Pulmonary artery endothelial cell (primary cell): ENCODE results near the gene MST1. TPM values are rescaled to one million over a fixed set of nuclear protein-coding genes. Genes with fewer than 3 reads are reported as not detected.

Source experiments
- DNase-seq: peaks from one replicate; pipeline ENCODE4 v3.0.0-alpha.2; 2011; ENCODE audit warnings: low read depth, low spot score
- total RNA-seq: library from RNA; depleted of rRNA; stranded (reverse); fragments of >200 nt; gene quantifications from 2 replicates; pipeline ENCODE4 v1.2.3, GENCODE V29; 2014

Gene MST1
- total RNA-seq, 1 donor from 2014 or later, result 2.8 TPM

GRCh38 chr3:49638445-49638844, 50.8 kb downstream of the MST1 start:
- no peak for DNase-seq

- no peak for DNase-seq
Observed at GRCh38 chr3:49636883-49637609, 52.2 kb downstream of the MST1 start.

GRCh38 chr3:49634736-49635135, 54.5 kb downstream of the MST1 start:
- no peak for DNase-seq

Other genes with a start within 250 kb of the MST1 start
- gene DAG1, start 219.2 kb downstream of the MST1 start, total RNA-seq, result 34.6 and 49.6 TPM in 2 replicates
- gene BSN, start 135.0 kb downstream of the MST1 start, total RNA-seq, result under 0.01 TPM in 2 replicates
- 104 and 128 TPM in 2 replicates for gene APEH, start 15.1 kb downstream of the MST1 start, total RNA-seq
- 20.4 and 25.6 TPM in 2 replicates for gene RNF123, start 83 bp upstream of the MST1 start, total RNA-seq
- not detected in 2 replicates for gene AMIGO3, start 30.2 kb upstream of the MST1 start, total RNA-seq
- 51.2 and 75.5 TPM in 2 replicates for gene GMPPB, start 34.5 kb upstream of the MST1 start, total RNA-seq
- 46.7 and 66.8 TPM in 2 replicates for gene IP6K1, start 97.1 kb upstream of the MST1 start, total RNA-seq
- gene CDHR4, start 110.4 kb upstream of the MST1 start, total RNA-seq, result not detected in 2 replicates
- 20.4 and 21.5 TPM in 2 replicates for gene INKA1, start 113.8 kb upstream of the MST1 start, total RNA-seq
- 29.5 and 42.2 TPM in 2 replicates for gene UBA7, start 124.5 kb upstream of the MST1 start, total RNA-seq
- 4.4 and 5.1 TPM in 2 replicates for gene TRAIP, start 167.1 kb upstream of the MST1 start, total RNA-seq
- under 0.01 and 0.04 TPM in 2 replicates for gene CAMKV, start 180.4 kb upstream of the MST1 start, total RNA-seq
- gene MST1R, start 214.4 kb upstream of the MST1 start, total RNA-seq, result 0.99 and 1.0 TPM in 2 replicates
- 15.4 and 27.8 TPM in 2 replicates for gene MON1A, start 240.3 kb upstream of the MST1 start, total RNA-seq